ENCODE data around the gene MYG1. TPM values are rescaled to one million over a fixed set of nuclear protein-coding genes. Genes with fewer than 3 reads are reported as not detected.

MYG1 gene
- total RNA-seq, 1 experiment from 2014 or later = 82.5 TPM

GRCh38 chr12:53332744-53333143, 33.2 kb downstream of the MYG1 start:
- DNase-seq = no peak
- Histone ChIP-seq H3K36me3 (ENCODE audit: low read depth) (no peaks in the 10 kb centered on the region), H3K9me2 (ENCODE audit: insufficient read depth) (no peaks in the 10 kb centered on the region), H3K79me2 (ENCODE audit: low read depth) (no peaks in the 10 kb centered on the region), H3K4me1 (replicated peaks; ENCODE audit: insufficient read depth) (no peaks in the 10 kb centered on the region), H2AFZ (no peak overlapping the region), H3K27ac (no peak overlapping the region), H4K20me1 (ENCODE audit: insufficient read depth) (no peaks in the 10 kb centered on the region), H3K27me3 (ENCODE audit: insufficient read depth, low read depth) (peaks cover 31% of the 10 kb centered on the region), H3K9me3 (ENCODE audit: insufficient read depth, low read depth) (no peaks in the 10 kb centered on the region), H3K4me3 (no peak overlapping the region), H3K4me2 (no peak overlapping the region), H3F3A (ENCODE audit: insufficient read depth, low read depth) (no peaks in the 10 kb centered on the region; the same call in 1 of the 2 replicates)
- no TSS peak for BruUV-seq (replicated peaks)
- TF ChIP-seq EZH2 (IDR thresholded peaks at IDR 0.05; ENCODE audit: low read depth) (no peak), CTCF (conservative IDR thresholded peaks at IDR 0.05) (no peak)
- ChIA-PET CTCF (no interaction called here), POLR2A (ENCODE audit: unreplicated experiment) (no interaction called here)
- intact Hi-C loops (cut with micrococcal nuclease; ENCODE audit: unreplicated experiment) = no loop called here

- no peak for DNase-seq
- H3K4me1 ChIP-seq (replicated peaks; ENCODE audit: insufficient read depth) = no peaks in the 10 kb centered on the region
- H2AFZ ChIP-seq = no peak overlapping the region
- no peak overlapping the region for H3K4me3 ChIP-seq
- H3F3A ChIP-seq (ENCODE audit: insufficient read depth, low read depth) = no peaks in the 10 kb centered on the region
- BruUV-seq (replicated peaks) = no TSS peak
- H3K27ac ChIP-seq = no peak overlapping the region
- H3K36me3 ChIP-seq (ENCODE audit: low read depth) = no peaks in the 10 kb centered on the region
- H4K20me1 ChIP-seq (ENCODE audit: insufficient read depth) = no peaks in the 10 kb centered on the region
- H3K4me2 ChIP-seq = no peak overlapping the region
- intact Hi-C loops (cut with micrococcal nuclease; ENCODE audit: unreplicated experiment) = no loop called here
- CTCF ChIA-PET = interaction anchor here (0.7 kb wide), 1 partner anchor 78 kb away, joined by 7 read pairs; no protein-coding TSS in a partner anchor
- POLR2A ChIA-PET (ENCODE audit: unreplicated experiment) = no interaction called here
- no peaks in the 10 kb centered on the region for H3K79me2 ChIP-seq (ENCODE audit: low read depth)
- no peaks in the 10 kb centered on the region for H3K9me2 ChIP-seq (ENCODE audit: insufficient read depth)
- peaks cover 34% of the 10 kb centered on the region for H3K27me3 ChIP-seq (ENCODE audit: insufficient read depth, low read depth)
- H3K9me3 ChIP-seq (ENCODE audit: insufficient read depth, low read depth) = no peaks in the 10 kb centered on the region
- TF ChIP-seq EZH2 (IDR thresholded peaks at IDR 0.05; ENCODE audit: low read depth) = no peak
- TF ChIP-seq CTCF (conservative IDR thresholded peaks at IDR 0.05) = no peak
Observed at GRCh38 chr12:53333289-53333688, 33.8 kb downstream of the MYG1 start.

GRCh38 chr12:53333845-53334244, 34.4 kb downstream of the MYG1 start:
- TF ChIP-seq CTCF (conservative IDR thresholded peaks at IDR 0.05) (no peak), EZH2 (IDR thresholded peaks at IDR 0.05; ENCODE audit: low read depth) (no peak)
- Histone ChIP-seq H3K4me3 (no peak overlapping the region), H3K9me2 (ENCODE audit: insufficient read depth) (no peaks in the 10 kb centered on the region), H3K79me2 (ENCODE audit: low read depth) (no peaks in the 10 kb centered on the region), H4K20me1 (ENCODE audit: insufficient read depth) (no peaks in the 10 kb centered on the region), H3K27me3 (ENCODE audit: insufficient read depth, low read depth) (peaks cover 40% of the 10 kb centered on the region), H3F3A (ENCODE audit: insufficient read depth, low read depth) (no peaks in the 10 kb centered on the region), H3K36me3 (ENCODE audit: low read depth) (no peaks in the 10 kb centered on the region), H3K27ac (no peak overlapping the region), H3K4me2 (no peak overlapping the region), H3K9me3 (ENCODE audit: insufficient read depth, low read depth) (no peaks in the 10 kb centered on the region), H2AFZ (no peak overlapping the region), H3K4me1 (replicated peaks; ENCODE audit: insufficient read depth) (no peaks in the 10 kb centered on the region)
- CTCF ChIA-PET = interaction anchor here (0.7 kb wide), 1 partner anchor 78 kb away, joined by 7 read pairs; no protein-coding TSS in a partner anchor
- POLR2A ChIA-PET (ENCODE audit: unreplicated experiment) = no interaction called here
- intact Hi-C loops (cut with micrococcal nuclease; ENCODE audit: unreplicated experiment) = no loop called here
- no TSS peak for BruUV-seq (replicated peaks)
- no peak for DNase-seq
